GM12864 (cell line): ENCODE results near the gene CADM2.
"Not testable (repeated sequence)": the region's sequence is repeated elsewhere in the genome, so short reads cannot be mapped to it uniquely, and the experiment has no call there.

Source experiments
- DNase-seq: peaks from one replicate; pipeline ENCODE4 v3.0.0-alpha.2; 2011; ENCODE audit warnings: low read depth
- H3K4me3 ChIP-seq: 2 replicates; pipeline ENCODE4 v1.5.1; 2011; ENCODE audit warnings: mild to moderate bottlenecking, low read depth, low read length, control low read depth
- CTCF ChIP-seq: IDR thresholded peaks from 2 replicates; pipeline ENCODE4 v1.5.1; 2011; ENCODE audit warnings: low read depth, mild to moderate bottlenecking, moderate library complexity, low read length, control low read depth, inconsistent platforms; ENCODE audit errors: missing control alignments

The CADM2 gene

GRCh38 chr3:85697156-85697555 lies 738.4 kb downstream of the CADM2 start:
- no peak for TF ChIP-seq CTCF
- DNase-seq, result no peak
- H3K4me3 ChIP-seq, result no peak overlapping the region

- H3K4me3 ChIP-seq, result no peak overlapping the region
- DNase-seq, result no peak
- no peak for TF ChIP-seq CTCF
Observed at GRCh38 chr3:85706130-85706529, 747.3 kb downstream of the CADM2 start.

GRCh38 chr3:85708325-85708724 lies 749.5 kb downstream of the CADM2 start:
- not testable (repeated sequence) for H3K4me3 ChIP-seq, DNase-seq

GRCh38 chr3:85709346-85709892 lies 750.6 kb downstream of the CADM2 start:
- no peak for DNase-seq
- no peak for TF ChIP-seq CTCF
- H3K4me3 ChIP-seq, result no peak overlapping the region

- TF ChIP-seq CTCF, result no peak
- DNase-seq, result no peak
- no peak overlapping the region for H3K4me3 ChIP-seq
Observed at GRCh38 chr3:85710490-85710889, 751.7 kb downstream of the CADM2 start.

GRCh38 chr3:85721409-85722145 lies 762.8 kb downstream of the CADM2 start:
- H3K4me3 ChIP-seq, result no peak overlapping the region
- DNase-seq, result no peak
- TF ChIP-seq CTCF, result no peak

- H3K4me3 ChIP-seq, result no peak overlapping the region
- DNase-seq, result no peak
- TF ChIP-seq CTCF, result no peak
Observed at GRCh38 chr3:85725809-85726208, 767.0 kb downstream of the CADM2 start.
